ENCODE data around the gene ANKLE1.
"Not testable (repeated sequence)": the region's sequence is repeated elsewhere in the genome, so short reads cannot be mapped to it uniquely, and the experiment has no call there.

ANKLE1 gene

GRCh38 chr19:17248011-17248776 lies 33.5 kb upstream of the ANKLE1 start:
- DNase-seq = peak in 1 of 2 experiments; percentile 20

- DNase-seq = no peak
Observed at GRCh38 chr19:17249887-17250548, 31.7 kb upstream of the ANKLE1 start.

GRCh38 chr19:17254636-17255035 lies 27.1 kb upstream of the ANKLE1 start:
- DNase-seq = no peak

GRCh38 chr19:17255150-17255621 lies 26.5 kb upstream of the ANKLE1 start:
- DNase-seq = peak; percentile 40 to 49

- no peak for DNase-seq
Observed at GRCh38 chr19:17256130-17256529, 25.6 kb upstream of the ANKLE1 start.

GRCh38 chr19:17259118-17259780 lies 22.5 kb upstream of the ANKLE1 start:
- no peak for DNase-seq

GRCh38 chr19:17259934-17260333 lies 21.8 kb upstream of the ANKLE1 start:
- no peak for DNase-seq

GRCh38 chr19:17260842-17261325 lies 20.8 kb upstream of the ANKLE1 start:
- peak; percentile 82 to 89 for DNase-seq

- DNase-seq = no peak
Observed at GRCh38 chr19:17262557-17262956, 19.1 kb upstream of the ANKLE1 start.

- DNase-seq = no peak
Observed at GRCh38 chr19:17263712-17264640, 17.7 kb upstream of the ANKLE1 start.

GRCh38 chr19:17264641-17264979 lies 17.1 kb upstream of the ANKLE1 start, which contains the start of gene USHBP1:
TSS of gene USHBP1 (minus strand) at chr19:17264745. CDS start at chr19:17264299, 446 bp downstream.
- no peak for DNase-seq

GRCh38 chr19:17266026-17266425 lies 15.7 kb upstream of the ANKLE1 start:
- no peak for DNase-seq

GRCh38 chr19:17266589-17266974 lies 15.1 kb upstream of the ANKLE1 start:
- peak in 1 of 2 experiments; percentile 69 for DNase-seq

- DNase-seq = peak; percentile 100
Observed at GRCh38 chr19:17266975-17267788, 14.5 kb upstream of the ANKLE1 start, which contains the start of gene BABAM1. TSS of gene BABAM1 (plus strand) at chr19:17267443. CDS start at chr19:17268807, 1,364 bp downstream.

GRCh38 chr19:17268754-17269153 lies 12.9 kb upstream of the ANKLE1 start:
- DNase-seq = no peak

GRCh38 chr19:17274892-17275291 lies 6.8 kb upstream of the ANKLE1 start:
- not testable (repeated sequence) for DNase-seq

- no peak for DNase-seq
Observed at GRCh38 chr19:17275441-17276175, 6.1 kb upstream of the ANKLE1 start.

- no peak for DNase-seq
Observed at GRCh38 chr19:17279436-17279835, 2.3 kb upstream of the ANKLE1 start.

GRCh38 chr19:17282488-17283125 lies 906 bp downstream of the ANKLE1 start:
- DNase-seq = peak; percentile 84 to 86

- DNase-seq = no peak
Observed at GRCh38 chr19:17283504-17283996, 1.8 kb downstream of the ANKLE1 start.
